ENCODE data around the gene TMEM235.

- TF ChIP-seq HDGF (IDR thresholded peaks at IDR 0.05; ENCODE audit: borderline replicate concordance): no peak
- no peak for TF ChIP-seq BHLHE40 (IDR thresholded peaks at IDR 0.05; ENCODE audit: borderline replicate concordance)
- no peak for TF ChIP-seq ZNF384 (IDR thresholded peaks at IDR 0.05)
- no peak for TF ChIP-seq FOXM1 (IDR thresholded peaks at IDR 0.05; ENCODE audit: borderline replicate concordance)
Measured at GRCh38 chr17:78184868-78185267, 46.6 kb upstream of the TMEM235 start.
